HTERT RPE-1 (cell line): ENCODE measurements around the gene C1orf210.

Source experiments
- in situ Hi-C: fragments of 300-500 bp; cut with MboI; formaldehyde crosslinking; loops from 4 replicates; pipeline ENCODE4 v1.14.3; 2020; ENCODE audit warnings: low sequenced_read_pairs

C1orf210 gene

GRCh38 chr1:43275826-43276620 is 9.4 kb downstream of the C1orf210 start:
- in situ Hi-C loops, result no loop called here

DNA sequence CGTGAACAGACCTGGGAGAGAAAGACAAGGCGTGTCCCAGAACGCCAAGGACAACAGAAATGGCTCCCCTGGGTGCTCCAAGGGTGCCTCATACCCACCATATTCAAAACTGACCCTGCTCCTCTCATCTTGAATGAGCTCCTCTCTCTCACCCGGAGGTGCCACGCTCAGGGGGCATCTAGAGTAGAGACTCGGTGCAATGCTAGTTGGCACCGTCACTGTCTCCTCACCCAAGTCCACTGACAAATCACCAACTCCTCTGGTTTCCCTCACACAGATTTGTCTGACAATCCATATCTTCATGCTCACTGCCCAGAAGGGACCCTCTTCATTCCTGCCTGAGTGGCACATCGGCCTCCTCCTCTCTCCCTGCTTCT is 10.6 kb downstream of the C1orf210 start:
- in situ Hi-C loops, result no loop called here

- in situ Hi-C loops, result no loop called here
These were observed 11.1 kb downstream of the C1orf210 start for GRCh38 chr1:43274125-43274803.

- in situ Hi-C loops, result no loop called here
These were observed 11.7 kb downstream of the C1orf210 start for GRCh38 chr1:43273708-43274107.

GRCh38 chr1:43272576-43273571 is 12.5 kb downstream of the C1orf210 start:
- in situ Hi-C loops, result no loop called here

DNA sequence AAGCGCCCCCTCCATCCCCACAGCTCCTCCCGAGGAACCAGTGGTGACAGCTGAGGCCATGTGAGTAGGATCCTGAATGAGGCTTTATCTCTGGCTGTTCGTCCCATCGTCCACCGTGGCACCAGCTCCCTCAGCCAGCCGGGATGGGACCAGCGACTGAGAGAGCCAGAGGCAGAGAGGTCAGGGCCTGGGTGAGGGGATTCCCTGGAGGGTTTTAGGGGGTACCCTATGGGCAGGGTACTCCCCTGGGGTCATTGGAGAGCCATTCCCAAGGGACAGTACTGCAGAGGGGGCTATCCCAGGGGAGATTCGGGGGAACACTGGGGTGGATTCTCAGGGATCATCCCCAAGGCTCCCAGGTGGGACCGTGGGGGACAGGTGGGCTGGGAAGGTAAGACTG is 13.2 kb downstream of the C1orf210 start:
- in situ Hi-C loops, result no loop called here

- in situ Hi-C loops, result no loop called here
These were observed 13.9 kb downstream of the C1orf210 start for GRCh38 chr1:43271186-43272118.

DNA sequence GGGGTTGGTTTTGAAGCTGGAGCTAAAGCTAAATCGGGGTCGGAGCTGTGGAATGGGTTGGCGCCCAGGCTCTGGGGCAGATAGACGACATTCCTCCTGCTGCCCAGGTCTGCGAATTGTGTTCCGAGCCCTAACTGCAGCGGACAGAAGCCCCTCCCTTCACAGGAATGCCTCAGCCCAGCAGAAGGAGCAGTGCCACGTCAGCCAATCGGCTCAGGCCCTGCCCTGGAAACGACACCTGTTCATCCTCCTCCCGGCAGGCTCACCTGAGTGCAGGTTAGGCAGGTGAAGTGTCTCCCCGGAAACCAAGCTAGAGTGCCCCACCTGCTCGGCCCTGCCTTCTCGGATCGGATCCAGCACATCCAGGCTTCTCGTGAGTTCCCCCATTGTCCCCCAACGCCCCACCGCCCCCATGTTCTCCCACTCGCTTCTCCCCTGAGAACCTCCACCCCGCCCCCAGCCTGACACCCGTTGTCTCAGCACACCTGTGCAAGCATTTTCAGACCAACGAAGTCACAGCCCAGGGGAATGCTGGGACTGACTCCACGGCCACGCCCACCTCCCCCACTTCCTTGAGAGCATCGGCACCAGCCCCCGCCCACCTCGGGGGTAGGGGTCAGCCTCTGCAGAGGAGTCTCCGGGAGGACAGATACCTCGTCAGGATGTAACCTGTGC is 14.8 kb downstream of the C1orf210 start:
- in situ Hi-C loops, result no loop called here

DNA sequence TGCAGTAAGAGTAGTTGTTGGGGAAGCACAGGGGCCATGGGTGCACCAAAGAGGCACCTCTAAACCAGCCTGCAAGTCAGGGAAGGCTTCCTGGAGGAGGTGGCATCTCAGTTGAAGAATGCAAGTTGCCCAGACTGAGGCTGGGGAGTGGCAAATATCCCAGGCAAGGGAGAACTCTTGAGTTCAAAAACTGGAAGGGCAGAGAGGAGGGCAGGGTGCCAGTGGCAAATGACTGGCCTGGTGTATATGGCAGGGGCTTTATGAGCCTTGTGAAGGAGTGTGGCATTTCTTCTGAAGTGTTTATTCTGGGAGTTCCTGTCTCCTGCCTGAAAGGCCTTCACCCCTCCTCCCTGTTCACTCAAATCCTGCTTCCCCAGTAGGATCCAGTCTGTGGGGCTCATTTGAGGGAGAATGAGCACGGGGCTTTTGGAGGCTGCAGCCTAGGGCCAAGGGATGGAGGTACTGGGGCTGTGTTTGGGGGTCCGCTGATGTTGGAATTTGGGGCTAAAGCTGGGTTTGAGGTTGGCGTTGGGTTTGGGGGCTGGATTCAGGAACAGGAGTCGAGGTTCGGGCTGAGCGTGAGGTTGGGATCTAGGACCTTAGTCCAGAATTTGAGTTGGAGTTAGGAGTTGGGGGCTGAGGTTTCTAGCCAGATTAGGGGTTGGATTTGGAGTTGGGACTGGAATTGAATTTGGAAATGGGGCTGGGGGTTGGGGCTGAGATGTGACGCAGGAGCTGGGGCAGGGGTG is 15.6 kb downstream of the C1orf210 start, which contains the start of gene TMEM125:
TSS of gene TMEM125 (plus strand) at position 357 of the 749 bp plus-strand sequence. CDS start 2,740 bp downstream, outside the sequence.
- in situ Hi-C loops, result no loop called here

- in situ Hi-C loops, result no loop called here
These were observed 17.5 kb downstream of the C1orf210 start for GRCh38 chr1:43267818-43268425.

DNA sequence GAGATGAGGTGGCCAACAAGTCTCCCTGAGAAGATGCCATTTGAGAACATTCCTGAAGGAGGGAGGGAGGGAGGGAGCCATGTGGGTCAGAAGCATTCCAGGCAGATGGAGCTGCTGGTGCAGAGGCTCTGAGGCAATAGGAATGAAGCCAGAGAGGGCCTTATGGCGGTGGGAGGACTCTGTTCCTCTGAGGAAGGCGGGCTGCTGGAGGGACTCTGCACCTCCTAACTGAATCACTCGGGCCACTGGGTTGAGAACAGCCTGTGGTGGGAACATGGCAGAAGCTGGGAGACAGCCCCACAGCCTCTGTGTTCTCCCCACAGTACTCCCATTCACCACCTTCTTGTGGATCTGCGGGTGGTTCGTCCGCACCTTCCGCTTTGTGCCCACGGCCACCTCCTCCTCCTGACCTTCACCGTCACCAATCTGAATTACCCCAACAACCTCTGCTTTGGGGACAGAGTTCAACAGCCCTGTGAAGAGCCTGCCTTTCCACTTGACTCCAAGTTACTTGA is 18.0 kb downstream of the C1orf210 start:
- in situ Hi-C loops, result no loop called here

- in situ Hi-C loops, result no loop called here
These were observed 18.5 kb downstream of the C1orf210 start for GRCh38 chr1:43266881-43267280.

GRCh38 chr1:43265431-43265830 is 19.9 kb downstream of the C1orf210 start:
- in situ Hi-C loops, result no loop called here

DNA sequence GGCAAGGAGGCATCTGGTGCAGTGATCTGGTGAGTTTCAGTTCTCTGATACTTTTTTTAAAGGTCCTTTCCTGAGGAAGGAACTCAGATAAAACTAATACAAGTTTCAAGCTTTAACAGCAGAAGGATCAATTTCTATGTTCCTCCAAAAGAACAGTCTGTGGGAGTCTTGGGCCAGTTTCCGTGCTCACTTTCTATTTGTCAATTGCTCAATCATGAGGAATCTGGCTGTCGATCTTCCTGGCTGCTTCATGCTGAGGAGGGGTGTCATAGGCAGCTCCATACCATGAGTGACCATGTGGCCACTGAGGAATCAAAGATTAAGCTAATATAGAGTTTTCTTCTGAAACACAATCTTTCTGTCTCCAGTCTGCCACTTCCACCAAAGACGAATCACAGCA is 27.0 kb downstream of the C1orf210 start:
- in situ Hi-C loops, result no loop called here

GRCh38 chr1:43256675-43257570 is 28.5 kb downstream of the C1orf210 start:
- in situ Hi-C loops, result no loop called here

- in situ Hi-C loops, result no loop called here
These were observed 29.8 kb downstream of the C1orf210 start for GRCh38 chr1:43255438-43256210.
